8988T (cell line): Measurements from ENCODE around the gene NFIA.

Experiments
- DNase-seq: peaks from one replicate; pipeline ENCODE4 v3.0.0; 2011

The NFIA gene

DNA sequence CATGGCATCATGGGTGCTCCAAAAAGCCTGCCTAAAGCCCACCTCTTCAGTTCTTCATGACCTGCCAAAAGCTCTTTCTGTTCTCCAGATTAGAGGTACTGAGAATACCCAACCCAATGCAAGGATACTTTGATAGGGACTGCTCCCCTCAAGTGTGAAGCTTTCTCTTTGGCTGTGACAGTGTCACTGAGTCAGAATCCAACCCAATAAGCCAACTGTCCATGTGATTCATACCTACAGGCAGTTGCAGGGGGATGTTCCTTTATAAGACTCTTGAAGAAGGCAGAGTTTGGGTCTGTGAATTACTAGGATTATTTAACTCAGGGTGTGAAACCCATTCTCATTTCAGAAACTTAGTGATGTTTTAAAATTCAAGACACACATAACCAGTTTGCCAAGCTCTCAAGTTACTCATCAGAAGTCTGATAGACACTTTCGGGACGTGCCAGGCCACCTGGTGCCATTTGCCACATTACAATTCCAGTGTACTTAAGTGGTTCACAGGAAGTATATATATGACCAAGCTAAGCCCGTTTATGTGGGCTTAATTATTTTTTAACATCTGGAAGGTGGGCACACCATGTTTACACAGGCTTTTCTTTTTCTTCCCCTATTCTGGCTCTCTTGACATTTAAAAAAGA, 265.8 kb downstream of the NFIA start:
- no peak for DNase-seq

DNA sequence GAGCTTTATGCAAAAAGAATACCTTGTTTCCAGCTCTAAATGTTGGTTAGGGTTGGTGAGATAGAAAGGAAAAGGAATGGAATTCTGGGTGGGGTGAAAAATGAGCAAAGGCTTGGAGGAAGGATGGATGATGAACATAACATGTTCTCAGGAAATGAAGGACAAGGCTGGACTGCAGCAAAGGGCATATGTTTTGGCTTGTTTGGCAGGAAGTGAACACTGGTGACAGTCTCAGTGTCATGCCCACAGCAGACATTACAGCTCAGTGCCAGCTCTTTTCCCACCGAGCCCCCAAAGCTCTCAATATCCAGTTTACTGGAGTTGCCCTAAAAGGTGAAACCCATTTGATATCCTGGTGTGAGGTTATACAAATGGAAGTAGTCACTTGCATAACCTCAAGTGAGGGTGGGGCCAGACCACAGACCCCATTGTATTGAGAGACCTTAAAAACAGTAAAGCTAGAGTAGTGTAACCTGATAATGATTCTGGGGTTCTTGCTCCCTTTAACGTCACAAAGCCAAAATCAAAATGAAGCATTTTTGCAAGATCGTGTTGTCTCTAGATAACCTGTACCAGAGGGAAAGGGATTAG, 270.6 kb downstream of the NFIA start:
- DNase-seq: no peak

GRCh38 chr1:61353797-61354406, 271.5 kb downstream of the NFIA start:
- no peak for DNase-seq

DNA sequence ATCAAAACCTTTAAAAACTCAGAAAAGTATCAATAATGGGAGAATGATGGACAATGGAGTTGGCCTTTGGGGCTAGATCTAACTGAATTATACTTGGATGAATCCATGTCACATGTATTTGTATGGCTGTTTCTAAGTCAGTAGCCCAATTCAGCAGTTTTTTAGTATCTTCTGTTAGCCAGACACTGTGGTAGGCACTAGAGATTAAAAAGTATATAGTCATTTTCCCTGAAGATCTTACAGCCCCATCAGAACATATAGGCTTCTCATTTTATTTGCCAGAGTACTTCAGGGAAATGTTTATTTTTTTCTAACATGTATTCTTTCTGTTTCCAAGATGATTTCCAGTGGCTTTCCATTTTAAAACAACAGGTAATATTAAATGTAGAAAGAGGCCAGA, 273.7 kb downstream of the NFIA start:
- no peak for DNase-seq

DNA sequence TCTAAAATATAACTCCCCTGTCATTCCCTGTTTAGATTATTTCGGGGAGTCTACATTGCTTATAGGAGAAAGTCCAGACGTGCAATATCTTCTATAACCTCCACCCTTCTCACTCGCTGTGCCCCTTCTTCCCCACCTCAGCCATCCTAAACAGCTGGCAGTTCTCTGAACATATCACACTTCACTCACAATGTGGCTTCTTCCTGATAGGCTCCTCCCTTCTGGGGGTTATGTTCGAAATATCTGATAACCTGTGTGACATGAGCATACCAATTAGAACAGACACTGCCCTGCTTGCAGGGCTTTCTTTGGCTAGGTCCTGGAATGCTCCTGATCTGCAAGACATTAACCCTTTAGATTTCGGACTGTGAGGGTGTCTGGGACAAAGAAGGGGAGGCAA, 274.6 kb downstream of the NFIA start:
- no peak for DNase-seq

GRCh38 chr1:61357539-61357938, 275.2 kb downstream of the NFIA start:
- DNase-seq: no peak

GRCh38 chr1:61358770-61359455, 276.6 kb downstream of the NFIA start:
- no peak for DNase-seq

GRCh38 chr1:61361931-61362330, 279.6 kb downstream of the NFIA start:
- no peak for DNase-seq

GRCh38 chr1:61362351-61362750, 280.0 kb downstream of the NFIA start:
- DNase-seq: no peak

DNA sequence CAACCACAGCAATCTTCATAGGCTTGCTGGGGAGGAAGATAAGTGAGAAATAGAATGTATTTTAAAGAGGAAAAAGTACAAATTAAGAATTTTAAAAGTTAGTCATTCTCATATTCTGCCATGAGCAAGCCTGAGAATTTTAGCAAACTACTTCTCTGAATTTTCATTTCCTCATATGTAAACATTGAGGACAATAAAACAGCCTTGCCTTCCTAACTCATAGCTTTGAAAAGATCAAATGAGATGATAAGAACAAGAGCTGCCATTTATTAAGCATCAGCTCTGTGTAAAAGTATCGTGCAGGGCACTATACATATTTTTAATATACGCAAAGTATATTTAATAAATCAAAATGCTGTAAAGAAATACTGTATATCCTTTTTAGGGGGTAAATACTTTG, 286.0 kb downstream of the NFIA start:
- no peak for DNase-seq

DNA sequence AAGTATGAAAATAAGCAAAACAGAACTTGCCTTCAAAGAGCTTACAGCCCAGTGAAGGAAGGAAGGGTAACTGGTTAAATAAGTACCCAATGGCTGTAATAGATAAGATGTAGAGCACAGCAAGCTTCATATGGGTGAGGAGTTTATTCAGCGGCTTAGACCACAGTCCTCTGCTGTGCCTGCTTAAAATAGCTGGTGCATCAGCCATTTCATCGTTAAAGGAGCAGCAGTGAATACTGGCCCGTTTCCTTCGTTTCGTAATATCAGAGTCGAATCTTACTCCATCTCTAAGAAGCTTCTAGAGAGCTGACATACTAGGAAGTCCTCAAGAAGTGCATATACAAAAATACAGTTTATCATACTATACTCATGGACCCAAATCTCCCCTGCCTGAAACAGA, 286.5 kb downstream of the NFIA start:
- DNase-seq: no peak

DNA sequence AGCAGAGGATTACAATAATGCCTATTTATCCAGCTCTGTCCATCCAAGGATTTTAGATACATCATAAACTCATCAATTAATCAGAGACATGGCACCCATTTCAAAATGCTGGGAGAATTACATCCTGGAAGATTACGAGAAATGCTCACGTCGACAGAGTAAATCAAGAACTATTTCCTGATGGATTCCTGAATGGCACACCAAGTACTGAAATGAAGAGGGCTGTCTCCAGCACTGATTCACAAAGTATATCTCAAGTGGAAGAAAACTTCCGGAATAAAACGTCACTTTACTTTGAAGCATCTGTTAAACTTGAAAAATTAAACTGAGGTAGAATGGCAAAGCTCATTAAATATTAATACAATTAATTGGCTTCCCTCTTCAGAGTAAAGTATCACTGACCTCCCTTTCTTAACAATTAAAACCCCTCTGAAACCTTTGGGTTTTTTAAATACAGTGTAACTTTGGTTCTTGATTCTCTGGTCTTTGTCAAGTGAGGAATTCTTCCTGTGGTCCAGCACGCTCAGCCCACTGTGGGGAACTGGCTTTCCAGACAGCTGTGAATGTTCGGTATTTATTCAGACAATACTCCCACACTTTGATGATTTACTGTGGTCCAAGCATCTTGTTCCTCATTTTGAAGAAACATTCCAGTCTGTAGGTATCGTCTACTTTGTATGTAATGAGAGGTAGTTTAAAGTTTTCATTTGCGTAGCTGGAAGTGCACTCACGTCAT, 288.0 kb downstream of the NFIA start:
- DNase-seq: no peak

DNA sequence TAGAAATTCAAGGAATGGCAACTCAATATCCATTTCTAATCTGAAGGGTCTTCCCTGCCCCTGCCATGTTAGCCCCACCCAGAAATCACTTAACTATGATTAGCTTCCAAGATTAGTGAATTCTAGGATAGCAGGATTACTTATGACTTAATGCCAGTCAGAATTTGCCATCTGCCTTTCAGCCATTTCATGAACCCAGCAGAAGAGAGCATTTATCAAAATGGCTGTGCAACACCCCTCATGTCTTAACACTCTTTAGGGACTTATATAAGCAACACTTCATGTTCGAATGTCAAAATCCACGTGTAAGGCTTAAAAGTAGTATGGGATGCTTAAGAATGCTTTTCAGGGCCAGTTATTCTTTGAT, 288.5 kb downstream of the NFIA start:
- no peak for DNase-seq

DNA sequence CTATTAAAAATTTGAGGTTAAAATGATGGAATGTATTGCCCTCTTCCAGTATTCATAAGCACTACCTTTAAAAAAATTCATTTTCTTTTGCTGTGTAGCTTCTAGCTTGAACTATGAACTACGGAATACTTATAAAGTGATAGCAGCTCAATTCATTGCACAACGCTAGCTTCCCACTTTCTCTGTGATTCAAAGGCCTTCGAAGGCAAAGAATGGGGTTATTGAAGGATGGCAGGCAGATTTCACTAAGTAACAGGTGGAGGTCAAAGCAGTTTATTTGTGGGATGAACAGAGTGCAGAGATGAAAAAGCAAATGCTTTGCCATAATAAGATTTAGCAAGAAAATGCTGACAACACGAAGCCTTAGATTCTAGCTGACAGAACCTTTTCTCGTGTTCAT, 290.6 kb downstream of the NFIA start:
- no peak for DNase-seq

DNA sequence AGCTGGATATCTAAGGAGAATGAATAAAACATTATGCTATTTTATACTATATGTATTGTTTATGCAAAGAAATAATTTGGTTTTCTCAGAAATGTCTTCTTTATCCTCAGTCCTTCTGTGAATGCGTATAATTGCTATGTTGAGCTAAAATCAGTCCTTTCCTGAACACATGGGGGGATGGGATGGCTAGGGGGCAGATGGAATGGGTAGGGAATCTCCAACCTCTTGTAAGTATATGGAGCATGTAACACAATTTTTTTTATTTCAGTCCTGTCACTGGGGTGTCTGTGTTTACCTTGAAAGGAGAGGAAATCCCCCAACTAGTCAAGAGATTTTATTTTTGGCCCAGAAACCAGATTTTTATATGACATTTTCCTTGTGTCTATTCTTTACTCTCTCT, 291.8 kb downstream of the NFIA start:
- no peak for DNase-seq

DNA sequence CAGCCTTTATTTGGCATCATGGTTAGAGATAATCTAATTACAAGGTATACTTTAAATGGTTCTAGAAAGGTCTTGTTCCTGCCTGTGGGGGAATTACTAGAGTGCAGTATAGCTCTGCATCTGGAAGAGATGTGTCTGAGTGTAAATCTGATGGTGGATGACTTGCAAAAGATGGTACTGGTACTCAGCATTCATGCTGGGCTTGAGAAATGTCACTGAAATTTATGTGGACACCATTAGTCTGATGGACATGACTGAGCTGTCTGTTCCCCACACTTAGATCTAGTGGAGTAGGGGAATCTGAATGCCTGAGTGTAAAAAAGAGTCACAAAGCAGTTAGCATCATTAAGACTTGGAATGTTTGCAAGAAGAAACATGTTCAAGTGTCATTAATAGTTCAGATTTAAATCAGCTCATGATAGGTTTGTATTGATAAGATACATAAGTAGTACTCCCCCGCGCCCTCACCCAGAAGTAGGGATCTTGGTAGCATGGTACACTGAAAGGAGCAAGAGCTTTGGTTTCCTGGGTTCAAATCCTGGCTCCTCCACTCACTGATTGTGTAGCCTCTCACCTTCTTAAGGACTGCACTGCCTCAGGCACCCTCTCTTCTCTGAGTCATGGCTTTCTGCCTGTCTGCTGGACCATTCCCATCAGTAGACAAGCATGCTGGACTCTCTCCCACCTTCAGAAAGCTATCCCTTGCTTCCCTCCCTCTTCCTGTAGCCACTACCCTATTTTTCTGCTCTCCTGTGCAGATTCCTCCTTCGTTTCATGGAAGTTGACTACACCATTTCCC, 292.9 kb downstream of the NFIA start:
- no peak for DNase-seq

DNA sequence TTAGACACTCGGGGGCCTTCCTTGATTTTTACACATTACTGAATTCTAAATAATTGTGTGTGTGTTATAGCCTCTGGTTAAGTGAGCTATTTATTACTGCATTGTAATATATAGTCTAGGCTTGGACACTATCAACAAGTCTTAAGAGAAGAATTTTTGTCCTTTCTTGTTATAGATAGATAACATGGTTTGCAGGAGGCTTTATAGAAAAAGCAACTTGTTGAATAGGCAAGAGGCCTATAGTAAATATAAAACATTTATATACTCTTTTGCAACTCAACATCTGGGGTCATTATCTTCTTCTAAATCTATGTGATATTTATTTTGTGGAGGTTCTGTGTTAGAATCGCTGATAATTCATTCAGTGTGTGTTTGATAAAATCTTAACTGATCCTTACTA, 293.8 kb downstream of the NFIA start:
- no peak for DNase-seq

- DNase-seq: no peak
Observed at GRCh38 chr1:61377242-61377958, 295.0 kb downstream of the NFIA start.

DNA sequence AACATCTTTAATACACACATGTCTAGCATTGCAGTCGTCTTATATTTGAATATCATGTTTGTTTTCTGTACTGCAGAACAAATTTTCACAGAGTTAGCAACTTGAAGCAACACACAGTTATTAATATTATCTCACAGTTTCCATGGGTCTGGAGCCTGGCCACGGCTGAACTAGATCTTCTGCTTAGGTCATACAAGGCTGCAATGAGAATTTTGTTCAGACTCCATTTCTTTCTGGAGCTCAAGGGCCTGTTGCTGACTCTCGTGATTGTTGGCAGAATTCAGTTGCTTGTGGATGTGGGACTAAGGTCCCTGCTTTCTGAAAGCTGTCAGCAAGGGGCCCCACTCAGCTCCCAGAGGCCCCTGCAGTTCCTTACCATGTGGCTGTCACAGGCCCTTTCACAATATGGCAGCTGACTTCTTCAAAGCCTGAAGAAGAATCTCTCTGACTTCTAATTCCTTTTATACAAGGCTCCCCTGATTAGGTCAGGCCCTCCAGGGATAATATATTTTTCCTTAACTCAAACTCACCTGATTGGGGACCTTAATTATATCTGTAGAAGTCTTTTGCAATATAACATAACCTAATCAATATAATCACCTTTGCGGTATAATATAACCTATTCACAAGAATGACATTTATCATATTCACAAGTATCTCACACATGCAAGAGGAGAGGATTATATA, 296.3 kb downstream of the NFIA start:
- DNase-seq: no peak

DNA sequence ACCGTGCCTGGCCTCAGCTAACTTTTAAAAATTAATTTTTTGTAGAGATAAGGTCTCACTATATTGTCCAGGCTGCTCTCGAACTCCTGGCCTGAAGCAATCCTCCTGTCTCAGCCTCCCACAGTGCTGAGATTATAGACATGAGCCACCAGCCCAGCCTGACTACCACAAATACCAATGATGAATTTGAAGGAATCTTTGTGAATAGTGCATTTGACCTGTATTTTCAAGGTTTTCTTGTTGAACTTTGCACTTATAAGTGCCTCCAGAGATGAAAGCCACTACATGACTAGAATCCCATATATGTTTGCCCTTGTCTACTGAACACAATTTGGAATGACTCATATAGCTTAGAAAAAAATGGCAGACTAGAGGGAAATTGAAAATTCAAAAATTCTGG, 297.3 kb downstream of the NFIA start:
- DNase-seq: no peak

- no peak for DNase-seq
Observed at GRCh38 chr1:61380561-61380960, 298.2 kb downstream of the NFIA start.
